ENCODE measurements around the gene TMCC3.

GRCh38 chr12:94550964-94551363 lies 99.4 kb downstream of the TMCC3 start:
- TF ChIP-seq CTCF (IDR thresholded peaks at IDR 0.05), result no peak
- no peak for TF ChIP-seq POLR2A (IDR thresholded peaks at IDR 0.05)

Data from prostate gland (tissue), 2 donors.